Esophagus squamous epithelium (tissue), 5 donors: Measurements from ENCODE around the gene RFNG. TPM values are rescaled to one million over a fixed set of nuclear protein-coding genes. Genes with fewer than 3 reads are reported as not detected.

Source experiments
- DNase-seq: peaks from one replicate; lab custom pipeline; 2025; lab: John Stamatoyannopoulos, UW
- H3K27ac ChIP-seq, 4 donors: fragments of 200-600 bp; sonication (generic); one replicate each; pipeline ENCODE4 v1.5.1; 2016 to 2019; ENCODE audit warnings: mild to moderate bottlenecking in 1 of 4
- H3K27me3 ChIP-seq, 4 donors: fragments of 200-600 bp; sonication (generic); 1 replicate in 3 of 4; 2 replicates in 1 of 4; pipeline versions ENCODE4 v1.5.1 to v1.6.0; 2017 to 2021; ENCODE audit warnings: antibody characterized with exemption in 1 of 4
- H3K36me3 ChIP-seq, 3 donors: fragments of 200-600 bp; sonication (generic); one replicate each; pipeline ENCODE4 v1.5.1; 2016 to 2019
- H3K4me1 ChIP-seq, 3 donors: fragments of 200-600 bp; sonication (generic); one replicate each; pipeline ENCODE4 v1.5.1; 2017 to 2019
- H3K4me3 ChIP-seq, 4 donors: fragments of 200-600 bp; sonication (generic); 1 replicate in 3 of 4; 2 replicates in 1 of 4; pipeline ENCODE4 v1.5.1; 2016 to 2019; ENCODE audit warnings: mild to moderate bottlenecking in 2 of 4, moderate library complexity in 1 of 4
- H3K9me3 ChIP-seq, 3 donors: fragments of 200-600 bp; sonication (generic); one replicate each; pipeline ENCODE4 v1.5.1; 2016 to 2019
- CTCF ChIP-seq, 6 experiments: fragments of 450-650 bp in 4 of 6; fragments of 200-600 bp in 2 of 6; sonication (generic) in 2 of 6; IDR thresholded peaks; one replicate each; pipeline ENCODE4 v1.5.1; 2016 to 2019; ENCODE audit warnings: antibody characterized with exemption in 6 of 6, mild to moderate bottlenecking in 4 of 6, moderate library complexity in 4 of 6
- POLR2A ChIP-seq, 4 donors: fragments of 450-650 bp; IDR thresholded peaks; one replicate each; pipeline ENCODE4 v1.6.1; 2017; ENCODE audit warnings: antibody characterized with exemption in 4 of 4, mild to moderate bottlenecking in 4 of 4, moderate library complexity in 3 of 4
- WGBS, 2 donors: methylation state at CpG; one replicate each; pipeline ENCODE4 v1.1.5; 2018; 5-methylcytosine and 5-hydroxymethylcytosine counted together
- intact Hi-C: fragments of 100-400 bp; cut with DNase I; formaldehyde crosslinking; loops from one replicate; pipeline ENCODE4 v1.15.0; 2022
- total RNA-seq, 4 donors: library from RNA; depleted of rRNA; stranded (reverse); fragments of >200 nt; gene quantifications; one replicate each; pipeline ENCODE4 v1.1.0, GENCODE V29; 2016
- donor health status: DM: yes; HTN: yes; CAD: no.

The RFNG gene
- total RNA-seq, 4 donors from 2014 or later: 24.9 to 38.1 (median 31.2) TPM

DNA sequence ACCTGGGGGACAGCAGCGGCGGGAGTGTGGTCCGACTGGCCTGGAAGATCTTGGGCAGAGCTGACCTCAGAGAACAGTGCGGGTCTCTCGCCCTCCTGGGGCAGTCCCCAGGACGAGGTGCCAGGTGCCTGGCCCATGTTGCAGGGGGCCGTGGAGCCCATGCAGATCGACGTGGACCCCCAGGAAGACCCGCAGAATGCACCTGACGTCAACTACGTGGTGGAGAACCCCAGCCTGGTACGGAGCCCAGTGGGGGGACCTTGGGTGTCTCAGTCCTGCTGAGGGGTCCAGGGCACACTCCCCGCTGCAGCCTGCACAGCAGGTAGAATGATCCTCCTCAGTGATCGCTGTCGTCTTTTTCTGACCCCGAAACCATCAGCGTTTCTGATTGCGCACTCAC is 1.5 kb upstream of the RFNG start:
- Histone ChIP-seq H3K4me1 (peaks cover 28 to 51% (median 36%) of the 10 kb centered on the region in 3 donors), H3K27ac (peak overlapping the region in 1 of 4 donors; percentile 70), H3K4me3 (peak overlapping the region; percentile 72 to 83 (median 80)), H3K9me3 (no peaks in the 10 kb centered on the region), H3K27me3 (no peaks in the 10 kb centered on the region), H3K36me3 (peaks cover 34 to 74% (median 36%) of the 10 kb centered on the region in 3 donors)
- TF ChIP-seq POLR2A (IDR thresholded peaks at IDR 0.05) (no peak), CTCF (IDR thresholded peaks at IDR 0.05) (no peak)
- intact Hi-C loops: no loop called here
- DNase-seq: no peak
- 79 to 94% methylated on average over 6 to 12 of the region's 19 CpGs for WGBS, 2 donors

- Histone ChIP-seq H3K4me1 (peaks cover 28 to 51% (median 36%) of the 10 kb centered on the region in 3 donors), H3K9me3 (no peaks in the 10 kb centered on the region)
Observed at GRCh38 chr17:82052638-82053059, 1.0 kb upstream of the RFNG start.

GRCh38 chr17:82050761-82051641 is 610 bp downstream of the RFNG start:
- H3K36me3 ChIP-seq: peaks cover 16 to 69% (median 23%) of the 10 kb centered on the region in 3 donors
- no peak for DNase-seq
- peak overlapping the region; percentile 72 to 83 (median 80) for H3K4me3 ChIP-seq
- TF ChIP-seq POLR2A (IDR thresholded peaks at IDR 0.05): no peak
- TF ChIP-seq CTCF (IDR thresholded peaks at IDR 0.05): no peak
- no peaks in the 10 kb centered on the region for H3K9me3 ChIP-seq
- H3K4me1 ChIP-seq: peaks cover 28 to 51% (median 36%) of the 10 kb centered on the region in 3 donors
- WGBS, 2 donors: 1% methylated on average over 14 of the region's 79 CpGs; no CpG with 5 or more reads in 1 of the 2 donors
- intact Hi-C loops: no loop called here
- peak overlapping the region; percentile 77 to 88 (median 86) for H3K27ac ChIP-seq
- H3K27me3 ChIP-seq: no peaks in the 10 kb centered on the region

More at GRCh38 chr17:82052638-82053059, 1.0 kb upstream of the RFNG start:
- Histone ChIP-seq H3K27ac (peak overlapping the region in 3 of 4 donors; percentile 70 to 88 (median 86)), H3K27me3 (no peaks in the 10 kb centered on the region), H3K4me3 (peak overlapping the region; percentile 72 to 83 (median 80)), H3K36me3 (peaks cover 32 to 74% (median 34%) of the 10 kb centered on the region in 3 donors)
- DNase-seq: no peak
- TF ChIP-seq POLR2A (IDR thresholded peaks at IDR 0.05) (no peak), CTCF (IDR thresholded peaks at IDR 0.05) (no peak)
- WGBS, 2 donors: 27 to 32% methylated on average over 3 of the region's 19 CpGs
- intact Hi-C loops: no loop called here

DNA sequence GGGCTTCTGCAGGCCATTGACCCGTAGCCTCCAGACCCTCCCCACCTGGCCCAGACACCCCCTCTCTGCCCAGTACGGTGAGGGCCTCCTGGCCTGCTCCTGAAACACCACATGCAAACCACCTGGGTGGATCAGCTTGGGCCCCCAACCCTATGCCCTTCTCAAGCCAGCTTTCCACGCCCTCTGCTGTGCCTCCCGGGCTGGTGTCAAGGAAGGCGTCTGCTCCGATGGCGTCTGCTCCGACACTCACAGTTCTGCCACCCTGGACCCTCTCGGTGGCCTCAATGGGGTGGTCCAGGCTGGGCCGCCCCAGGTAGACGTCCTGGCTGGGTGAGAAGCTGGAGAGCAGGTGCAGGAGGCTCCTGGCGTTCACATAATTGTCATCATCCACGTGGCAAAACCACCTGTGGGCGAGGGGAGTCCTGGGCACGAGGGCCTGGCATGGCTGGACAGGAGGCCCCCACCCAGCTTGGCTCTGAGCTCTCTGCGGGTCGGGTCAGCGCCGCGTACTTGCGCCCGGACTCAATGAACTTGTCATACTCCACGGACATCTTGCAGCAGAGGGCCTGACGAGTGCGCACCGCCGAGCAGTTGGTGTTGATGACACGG is 1.4 kb downstream of the RFNG start:
- no peak for DNase-seq
- Histone ChIP-seq H3K27ac (peak overlapping the region in 3 of 4 donors; percentile 77 to 87 (median 86)), H3K4me1 (peaks cover 28 to 47% (median 36%) of the 10 kb centered on the region in 3 donors), H3K4me3 (peak overlapping the region in 3 of 4 donors; percentile 72 to 83 (median 83)), H3K9me3 (no peaks in the 10 kb centered on the region), H3K36me3 (peaks cover 9 to 61% (median 22%) of the 10 kb centered on the region in 3 donors), H3K27me3 (no peaks in the 10 kb centered on the region)
- 94% methylated on average over 2 of the region's 28 CpGs; no CpG with 5 or more reads in 1 of the 2 donors for WGBS, 2 donors
- intact Hi-C loops: no loop called here
- TF ChIP-seq CTCF (IDR thresholded peaks at IDR 0.05): no peak
- no peak for TF ChIP-seq POLR2A (IDR thresholded peaks at IDR 0.05)
